Loucy (cell line): Measurements from ENCODE around the gene SCN11A.

Experiments
- EZH2phosphoT487 ChIP-seq: fragments of 200-600 bp; IDR thresholded peaks from 2 replicates; pipeline ENCODE4 v1.6.1; 2018; ENCODE audit warnings: antibody characterized with exemption, mild to moderate bottlenecking, moderate library complexity, borderline replicate concordance
- TF ChIP-seq, protein P1 (sequence below): fragments of 200-600 bp; sonication (generic); conservative IDR thresholded peaks from 2 replicates; pipeline ENCODE4 v1.5.1; 2014; ENCODE audit warnings: mild to moderate bottlenecking, antibody characterized with exemption, low read length

DNA sequence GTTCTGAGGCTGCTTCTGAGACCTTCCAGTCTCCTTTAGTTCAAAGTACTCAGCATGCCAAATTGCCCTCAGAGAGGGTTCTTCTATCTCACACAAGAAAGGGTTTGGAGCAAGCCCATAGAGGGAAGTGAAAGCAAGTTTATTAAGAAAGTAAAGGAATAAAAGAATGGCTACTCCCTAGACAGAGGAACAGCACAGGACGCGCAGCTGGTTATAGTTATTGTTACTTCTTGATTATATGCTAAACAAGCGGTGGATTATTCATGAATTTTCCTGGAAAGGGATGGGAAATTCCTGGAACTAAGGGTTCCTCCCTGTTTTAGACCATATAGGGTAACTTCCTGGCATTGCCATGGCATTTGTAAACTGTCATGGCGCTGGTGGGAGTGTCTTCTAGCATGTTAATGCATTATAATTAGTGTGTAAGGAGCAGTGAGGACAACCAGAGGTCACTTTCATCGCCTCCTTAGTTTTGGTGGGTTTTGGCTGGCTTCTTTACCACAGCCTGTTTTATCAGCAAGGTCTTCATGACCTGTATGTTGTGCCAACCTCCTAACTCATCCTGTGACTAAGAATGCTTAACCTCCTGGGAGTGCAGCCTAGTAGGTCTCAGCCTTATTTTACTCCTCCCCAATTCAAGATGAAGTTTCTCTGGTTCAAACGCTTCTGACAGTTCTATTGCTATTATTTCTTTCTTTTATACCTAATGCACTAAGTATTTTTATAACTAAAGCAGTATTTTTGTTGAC is 26.3 kb downstream of the SCN11A start:
- TF ChIP-seq, protein P1, sequence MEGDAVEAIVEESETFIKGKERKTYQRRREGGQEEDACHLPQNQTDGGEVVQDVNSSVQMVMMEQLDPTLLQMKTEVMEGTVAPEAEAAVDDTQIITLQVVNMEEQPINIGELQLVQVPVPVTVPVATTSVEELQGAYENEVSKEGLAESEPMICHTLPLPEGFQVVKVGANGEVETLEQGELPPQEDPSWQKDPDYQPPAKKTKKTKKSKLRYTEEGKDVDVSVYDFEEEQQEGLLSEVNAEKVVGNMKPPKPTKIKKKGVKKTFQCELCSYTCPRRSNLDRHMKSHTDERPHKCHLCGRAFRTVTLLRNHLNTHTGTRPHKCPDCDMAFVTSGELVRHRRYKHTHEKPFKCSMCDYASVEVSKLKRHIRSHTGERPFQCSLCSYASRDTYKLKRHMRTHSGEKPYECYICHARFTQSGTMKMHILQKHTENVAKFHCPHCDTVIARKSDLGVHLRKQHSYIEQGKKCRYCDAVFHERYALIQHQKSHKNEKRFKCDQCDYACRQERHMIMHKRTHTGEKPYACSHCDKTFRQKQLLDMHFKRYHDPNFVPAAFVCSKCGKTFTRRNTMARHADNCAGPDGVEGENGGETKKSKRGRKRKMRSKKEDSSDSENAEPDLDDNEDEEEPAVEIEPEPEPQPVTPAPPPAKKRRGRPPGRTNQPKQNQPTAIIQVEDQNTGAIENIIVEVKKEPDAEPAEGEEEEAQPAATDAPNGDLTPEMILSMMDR: no peak
- no peak for TF ChIP-seq EZH2phosphoT487
